ENCODE measurements around the gene NINJ2.

NINJ2 gene

DNA sequence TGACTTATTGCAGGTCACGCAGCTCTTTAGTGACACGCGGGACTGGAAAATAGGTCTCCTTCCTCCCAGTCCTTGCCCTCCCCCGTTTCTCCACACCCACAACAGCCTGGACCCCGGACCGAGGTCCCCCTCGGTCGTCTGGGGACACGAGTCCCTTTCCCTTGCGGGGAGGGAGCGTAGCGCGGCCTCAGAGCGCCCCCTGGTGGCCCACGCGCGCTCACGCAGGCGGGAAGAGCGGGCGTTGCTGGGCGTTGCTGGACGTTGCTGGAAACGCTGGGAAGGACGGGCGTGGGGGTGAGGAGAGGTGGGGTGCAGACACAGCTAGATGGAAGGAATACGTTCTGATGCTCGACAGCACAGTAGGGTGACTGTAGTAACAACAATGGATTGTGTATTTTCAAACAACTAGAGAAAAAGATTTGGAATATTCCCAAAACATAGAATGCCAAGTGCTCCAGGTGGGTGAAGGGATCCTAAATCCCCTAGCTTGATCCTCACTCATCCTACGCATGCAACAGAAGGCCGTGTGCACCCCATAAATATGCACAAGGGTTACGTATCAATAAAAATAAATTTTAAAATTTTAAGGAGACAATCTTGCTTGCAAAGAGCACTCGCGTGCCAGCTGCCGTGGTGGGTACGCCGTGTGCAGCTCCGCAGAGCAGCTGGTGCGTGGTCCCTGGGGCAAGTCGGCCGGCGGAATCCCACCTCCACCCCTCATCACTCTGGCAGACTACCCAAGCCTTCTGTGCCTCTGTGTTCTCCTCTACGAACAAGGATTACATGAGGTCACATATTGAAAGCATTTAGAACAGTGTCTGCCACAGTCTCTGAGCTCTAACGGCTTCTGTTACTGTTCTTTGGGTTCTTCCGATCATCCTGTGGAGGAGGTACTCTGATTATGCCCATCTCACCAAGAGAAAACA is 116.1 kb downstream of the NINJ2 start:
- TF ChIP-seq, protein P1, sequence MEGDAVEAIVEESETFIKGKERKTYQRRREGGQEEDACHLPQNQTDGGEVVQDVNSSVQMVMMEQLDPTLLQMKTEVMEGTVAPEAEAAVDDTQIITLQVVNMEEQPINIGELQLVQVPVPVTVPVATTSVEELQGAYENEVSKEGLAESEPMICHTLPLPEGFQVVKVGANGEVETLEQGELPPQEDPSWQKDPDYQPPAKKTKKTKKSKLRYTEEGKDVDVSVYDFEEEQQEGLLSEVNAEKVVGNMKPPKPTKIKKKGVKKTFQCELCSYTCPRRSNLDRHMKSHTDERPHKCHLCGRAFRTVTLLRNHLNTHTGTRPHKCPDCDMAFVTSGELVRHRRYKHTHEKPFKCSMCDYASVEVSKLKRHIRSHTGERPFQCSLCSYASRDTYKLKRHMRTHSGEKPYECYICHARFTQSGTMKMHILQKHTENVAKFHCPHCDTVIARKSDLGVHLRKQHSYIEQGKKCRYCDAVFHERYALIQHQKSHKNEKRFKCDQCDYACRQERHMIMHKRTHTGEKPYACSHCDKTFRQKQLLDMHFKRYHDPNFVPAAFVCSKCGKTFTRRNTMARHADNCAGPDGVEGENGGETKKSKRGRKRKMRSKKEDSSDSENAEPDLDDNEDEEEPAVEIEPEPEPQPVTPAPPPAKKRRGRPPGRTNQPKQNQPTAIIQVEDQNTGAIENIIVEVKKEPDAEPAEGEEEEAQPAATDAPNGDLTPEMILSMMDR (conservative IDR thresholded peaks at IDR 0.05) = peak; percentile 99
- no peak overlapping the region; the same call in 1 of the 2 replicates for H3K27ac ChIP-seq

DNA sequence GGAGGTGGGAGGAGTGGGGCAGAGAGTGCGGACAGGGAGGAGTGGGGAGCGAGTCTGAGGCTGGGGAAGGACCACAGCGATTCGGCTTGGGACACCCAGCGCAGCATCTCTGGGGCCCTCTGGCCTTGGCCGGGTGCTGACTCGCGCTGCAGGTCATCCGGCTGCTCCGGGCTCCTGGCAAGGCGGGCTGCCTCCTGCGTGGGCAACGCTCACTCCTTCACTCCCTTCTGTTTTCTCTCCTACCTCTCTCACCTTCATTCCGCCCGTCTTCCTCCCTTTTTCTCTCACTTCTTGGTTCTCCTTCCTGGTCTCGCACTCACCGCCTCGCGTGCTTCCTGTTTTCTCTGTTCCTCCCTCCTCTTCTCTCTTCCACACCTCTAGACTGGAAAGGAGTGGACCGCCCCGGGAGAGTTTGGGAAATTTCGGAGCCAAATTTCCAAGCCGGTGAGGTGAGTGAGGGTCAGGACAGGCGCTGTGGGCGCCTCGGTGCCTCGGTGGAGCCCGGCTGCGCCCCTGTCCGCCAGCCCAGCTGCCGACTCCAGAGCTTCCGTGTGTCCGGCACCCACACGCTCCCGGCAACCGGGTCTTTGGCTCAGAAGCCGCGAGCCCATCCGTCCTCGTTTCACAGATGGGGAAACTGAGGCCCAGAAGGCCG is 116.9 kb downstream of the NINJ2 start:
- no peak overlapping the region; the same call in 1 of the 2 replicates for H3K27ac ChIP-seq
- TF ChIP-seq, protein P1 (conservative IDR thresholded peaks at IDR 0.05) = no peak

DNA sequence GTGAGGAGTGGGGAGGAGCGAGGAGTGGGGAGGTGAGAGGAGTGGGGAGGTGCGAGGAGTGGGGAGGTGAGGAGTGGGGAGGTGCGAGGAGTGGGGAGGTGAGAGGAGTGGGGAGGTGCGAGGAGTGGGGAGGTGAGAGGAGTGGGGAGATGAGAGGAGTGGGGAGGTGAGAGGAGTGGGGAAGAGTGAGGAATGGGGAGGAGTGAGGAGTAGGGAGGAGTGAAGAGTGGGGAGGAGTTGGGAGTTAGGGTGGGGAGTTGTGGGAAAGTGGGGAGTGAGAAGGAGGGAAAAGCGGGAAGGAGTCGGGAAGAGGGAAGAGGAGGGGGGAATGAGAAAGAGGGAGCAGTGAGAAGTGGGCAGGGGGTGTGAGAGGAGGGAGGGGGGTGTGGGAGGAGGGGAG is 117.4 kb downstream of the NINJ2 start:
- H3K27ac ChIP-seq = no peak overlapping the region
- TF ChIP-seq, protein P1 (conservative IDR thresholded peaks at IDR 0.05) = no peak

DNA sequence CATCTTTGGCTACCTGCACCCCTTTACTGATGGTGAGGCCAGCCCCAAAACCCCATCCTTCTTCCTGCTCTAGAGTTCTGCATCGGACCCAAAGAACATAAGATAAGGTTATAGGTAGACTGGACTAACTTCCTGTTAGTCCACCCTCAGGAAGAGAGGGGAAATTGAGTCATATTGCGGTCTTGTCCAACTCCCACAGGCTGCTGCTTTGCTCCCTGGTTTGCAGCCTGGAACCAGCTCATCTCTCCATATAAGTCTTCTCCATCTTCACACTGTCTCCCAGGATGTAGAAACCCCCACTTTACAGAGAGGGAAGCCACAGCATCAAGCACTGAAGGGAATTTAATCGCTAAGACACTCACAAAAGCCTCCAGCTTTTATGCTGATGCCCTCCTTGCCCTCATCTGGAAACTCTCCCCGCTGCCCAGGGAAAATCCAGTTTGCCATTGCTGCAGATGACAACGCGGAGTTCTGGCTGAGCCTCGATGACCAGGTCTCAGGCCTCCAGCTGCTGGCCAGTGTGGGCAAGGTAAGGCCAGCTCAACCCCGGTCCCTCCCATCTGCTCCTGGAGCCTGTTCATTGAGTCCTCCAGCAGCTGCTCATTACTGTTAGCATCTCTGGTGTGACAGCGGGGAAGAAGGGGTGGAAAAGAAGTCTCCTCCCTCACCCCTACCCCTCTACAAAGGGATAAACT is 118.2 kb downstream of the NINJ2 start:
- TF ChIP-seq, protein P1 (conservative IDR thresholded peaks at IDR 0.05) = no peak

DNA sequence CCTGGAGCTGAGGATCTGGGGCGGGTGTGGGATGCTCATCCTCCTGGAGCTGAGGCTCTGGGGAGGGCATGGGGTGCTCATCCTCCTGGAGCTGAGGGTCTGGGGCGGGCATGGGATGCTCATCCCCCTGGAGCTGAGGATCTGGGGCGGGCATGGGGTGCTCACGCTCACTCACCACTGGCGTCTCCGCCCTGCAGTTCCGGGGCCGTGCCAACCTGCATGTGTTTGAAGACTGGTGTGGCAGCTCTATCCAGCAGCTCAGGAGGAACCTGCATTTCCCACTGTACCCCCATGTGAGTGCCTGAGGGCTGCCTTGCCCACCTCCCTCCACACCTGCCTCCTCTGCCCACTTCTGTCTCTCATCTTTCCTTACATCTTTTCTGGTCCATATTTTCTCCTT is 119.1 kb downstream of the NINJ2 start:
- H3K27ac ChIP-seq = no peak overlapping the region
- TF ChIP-seq, protein P1 (conservative IDR thresholded peaks at IDR 0.05) = no peak

More for the DNA sequence above, 118.2 kb downstream of the NINJ2 start:
- H3K27ac ChIP-seq = no peak overlapping the region

DNA sequence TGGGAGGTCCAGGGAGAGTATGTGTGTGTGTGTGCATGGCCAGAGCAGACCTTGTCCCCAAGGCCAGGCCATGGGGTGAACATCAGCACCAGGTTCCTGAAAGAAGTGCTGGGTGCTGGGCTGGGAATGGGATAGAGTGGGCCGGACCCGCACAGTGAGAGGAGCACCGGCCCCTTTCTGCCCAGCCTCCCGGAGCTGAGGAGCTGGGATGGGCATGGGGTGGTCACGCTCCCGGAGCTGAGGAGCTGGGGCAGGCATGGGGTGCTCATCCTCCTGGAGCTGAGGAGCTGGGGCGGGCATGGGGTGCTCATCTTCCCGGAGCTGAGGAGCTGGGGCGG is 120.2 kb downstream of the NINJ2 start:
- no peak overlapping the region for H3K27ac ChIP-seq
- TF ChIP-seq, protein P1 (conservative IDR thresholded peaks at IDR 0.05) = no peak

Measured in VCaP (cell line).